HG02840 (cell line): Measurements from ENCODE around the gene CDC42BPA.

ENCODE experiments used
- ATAC-seq: cut with Tn5 transposase; IDR thresholded peaks from one replicate; pipeline ENCODE4 v1.9.1; 2021; ENCODE audit warnings: mild to moderate bottlenecking, moderate library complexity, moderate number of reproducible peaks; ENCODE audit not compliant: unreplicated experiment, low FRiP score

Gene CDC42BPA

DNA sequence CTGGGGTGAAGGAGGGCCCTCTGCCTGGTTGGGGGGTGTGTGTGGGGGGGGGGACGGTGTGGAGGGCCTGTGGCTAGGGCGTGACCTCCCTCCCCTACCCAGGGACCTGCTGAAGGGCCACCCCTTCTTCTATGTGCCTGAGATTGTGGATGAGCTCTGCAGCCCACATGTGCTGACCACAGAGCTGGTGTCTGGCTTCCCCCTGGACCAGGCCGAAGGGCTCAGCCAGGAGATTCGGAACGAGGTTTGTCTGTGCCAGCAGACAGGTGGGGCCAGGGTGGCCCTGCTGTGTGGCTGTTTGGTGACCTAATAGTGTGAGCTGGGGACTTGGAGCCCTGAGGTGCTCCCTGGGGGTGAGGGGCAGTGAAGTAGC, 334.3 kb downstream of the CDC42BPA start:
- no peak for ATAC-seq

- ATAC-seq: no peak
Measured at GRCh38 chr1:226983247-226983991, 334.9 kb downstream of the CDC42BPA start.

DNA sequence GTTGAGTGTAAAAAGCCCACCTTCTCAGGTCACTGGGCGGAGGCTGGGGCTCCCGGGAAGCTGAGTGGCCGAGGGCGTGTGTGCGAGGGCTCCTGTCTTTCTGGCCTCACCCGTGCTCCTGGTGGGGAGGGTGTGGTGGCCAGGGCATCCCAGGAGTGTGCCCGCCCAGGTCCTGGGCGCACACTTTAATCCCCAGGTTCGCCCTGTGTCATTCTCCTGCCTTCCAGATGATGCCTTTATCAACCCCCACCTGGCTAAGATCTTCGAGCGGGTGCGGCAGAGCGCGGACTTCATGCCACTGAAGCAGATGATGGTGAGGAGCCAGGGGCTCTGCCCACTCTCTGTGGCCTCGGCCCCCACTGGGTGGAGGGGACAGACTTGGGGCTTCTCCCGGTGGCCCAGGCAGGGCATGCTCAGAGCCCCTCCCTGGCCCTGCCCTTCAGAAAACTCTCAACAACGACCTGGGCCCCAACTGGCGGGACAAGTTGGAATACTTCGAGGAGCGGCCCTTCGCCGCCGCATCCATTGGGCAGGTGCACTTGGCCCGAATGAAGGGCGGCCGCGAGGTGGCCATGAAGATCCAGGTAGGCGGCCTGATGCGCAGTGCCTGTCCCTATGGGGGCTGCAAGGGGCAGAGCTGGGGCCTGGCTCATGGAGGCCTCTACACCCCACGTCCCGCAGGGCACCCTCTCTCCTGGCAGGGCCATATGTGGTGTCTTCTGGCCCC, 335.7 kb downstream of the CDC42BPA start:
- ATAC-seq: no peak

DNA sequence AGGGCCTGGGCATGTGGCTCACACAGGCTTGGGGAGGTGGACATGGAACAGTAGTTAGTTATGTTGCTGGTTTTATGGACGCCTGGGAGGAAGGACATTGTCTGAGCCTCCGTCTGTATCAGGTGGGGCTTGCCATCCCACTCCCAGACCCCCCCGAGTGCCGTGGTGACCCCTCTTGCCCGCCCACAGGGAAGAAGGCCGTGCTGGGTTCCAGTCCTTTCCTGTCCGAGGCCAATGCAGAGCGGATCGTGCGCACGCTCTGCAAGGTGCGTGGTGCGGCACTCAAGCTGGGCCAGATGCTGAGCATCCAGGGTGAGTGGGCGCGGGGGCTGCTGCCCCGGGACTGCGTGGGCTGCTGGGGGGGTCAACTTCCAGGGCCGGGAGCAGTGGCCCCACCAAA, 336.5 kb downstream of the CDC42BPA start:
- no peak for ATAC-seq

DNA sequence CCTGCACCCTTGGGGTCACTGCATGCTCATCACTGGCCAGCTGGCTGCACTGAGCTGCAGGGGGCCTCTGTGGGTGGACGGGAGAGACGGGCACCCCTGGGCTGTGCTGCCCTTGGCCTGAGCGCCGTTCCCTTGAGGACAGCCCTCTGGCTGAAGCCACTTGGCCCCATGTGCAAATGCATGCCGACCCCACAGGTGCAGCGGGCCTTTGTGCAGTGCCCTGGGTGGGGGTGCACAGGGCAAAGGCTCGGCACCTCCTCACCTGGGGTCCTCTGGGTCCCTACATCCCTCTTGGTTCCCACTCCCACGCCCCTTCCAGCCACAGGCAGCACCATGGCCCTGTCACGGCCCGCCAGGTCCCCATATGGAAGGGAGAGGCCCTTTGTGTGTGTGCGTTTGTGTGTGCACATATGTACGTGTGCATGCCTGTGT, 336.9 kb downstream of the CDC42BPA start:
- no peak for ATAC-seq

GRCh38 chr1:226980565-226981385, 337.5 kb downstream of the CDC42BPA start:
- no peak for ATAC-seq

DNA sequence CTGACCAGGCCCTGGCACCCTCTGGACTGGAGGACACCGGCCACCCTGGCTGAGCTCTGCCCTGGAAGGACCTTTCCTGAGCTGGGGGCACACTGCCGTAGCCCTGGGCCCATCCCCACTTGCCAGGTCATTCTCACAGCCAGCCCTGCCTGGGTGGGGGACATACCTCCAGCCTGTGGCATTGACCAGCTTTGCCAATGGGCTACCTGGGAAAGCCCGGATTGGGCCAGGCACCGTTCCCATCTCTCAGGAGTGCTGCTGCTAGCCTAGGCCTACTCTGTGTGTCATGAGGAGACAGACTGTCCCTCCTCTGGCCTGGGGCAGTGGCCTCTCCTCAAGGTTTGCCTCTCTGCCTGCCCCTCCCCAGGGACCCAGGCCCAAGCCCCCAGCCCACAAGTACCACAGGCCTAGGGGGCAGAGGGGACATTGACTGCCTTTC, 338.2 kb downstream of the CDC42BPA start:
- ATAC-seq: no peak

- no peak for ATAC-seq
Measured at GRCh38 chr1:226979517-226980121, 338.7 kb downstream of the CDC42BPA start.

GRCh38 chr1:226979115-226979516, 339.2 kb downstream of the CDC42BPA start:
- no peak for ATAC-seq

DNA sequence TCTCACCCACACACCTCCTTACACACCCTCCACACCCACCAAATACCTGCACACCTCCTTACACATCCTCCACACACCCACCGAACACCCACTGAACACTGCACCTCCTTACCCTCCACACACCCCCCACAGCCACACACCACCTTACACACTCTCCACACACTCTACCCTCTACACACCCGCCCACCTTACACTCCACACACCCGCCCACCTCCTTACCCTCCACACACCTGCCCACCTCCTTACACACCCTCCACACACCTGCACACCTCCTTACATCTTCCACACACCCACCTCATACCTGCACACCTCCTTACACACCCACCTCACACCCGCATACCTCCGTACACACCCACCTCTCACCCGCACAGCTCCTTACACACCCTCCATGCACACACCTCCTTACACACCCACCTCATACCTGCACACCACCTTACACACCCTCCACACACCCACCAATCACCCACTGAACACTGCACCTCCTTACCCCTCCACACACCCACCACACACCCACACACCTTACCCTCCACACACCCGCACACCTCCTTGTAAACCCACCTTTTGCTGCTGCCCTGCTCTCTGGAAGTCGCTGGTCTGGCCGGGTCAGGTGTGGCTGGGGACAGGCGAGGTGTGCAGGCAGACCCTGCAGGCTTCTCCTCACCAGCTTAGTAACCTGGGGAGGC, 339.7 kb downstream of the CDC42BPA start:
- ATAC-seq: no peak

DNA sequence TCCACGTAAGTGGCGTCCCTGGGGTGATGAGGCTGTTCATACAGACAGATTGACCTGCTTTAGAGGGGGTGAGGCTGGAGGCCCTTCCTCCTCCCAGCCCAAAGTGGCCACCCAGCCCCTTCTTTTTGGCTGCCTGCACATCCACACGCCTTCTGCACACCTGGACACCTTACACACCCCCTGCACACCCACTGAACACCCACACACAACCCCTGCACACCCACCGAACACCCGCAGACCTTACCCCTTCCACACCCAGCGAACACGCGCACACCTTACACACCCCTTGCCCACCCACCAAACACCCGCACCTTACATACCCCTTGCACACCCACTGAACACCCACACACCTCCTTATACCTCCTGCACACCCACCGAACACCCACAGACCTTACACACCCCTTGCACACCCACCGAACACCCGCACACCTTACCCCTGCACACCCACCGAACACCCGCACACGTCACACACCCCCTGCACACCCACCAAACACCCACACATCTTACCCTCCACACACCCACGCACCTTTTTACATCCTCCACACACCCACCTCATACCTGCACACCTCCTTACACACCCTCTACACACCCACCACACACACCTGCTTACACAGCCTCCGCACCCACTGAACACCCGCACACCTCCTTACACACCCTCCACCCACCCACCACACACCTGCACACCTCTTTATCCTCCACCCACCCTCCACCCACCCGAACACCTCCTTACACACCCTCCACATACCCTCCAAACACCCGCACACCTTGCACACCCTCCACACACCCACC, 340.5 kb downstream of the CDC42BPA start:
- no peak for ATAC-seq

GRCh38 chr1:226976978-226977642, 341.2 kb downstream of the CDC42BPA start:
- ATAC-seq: no peak

DNA sequence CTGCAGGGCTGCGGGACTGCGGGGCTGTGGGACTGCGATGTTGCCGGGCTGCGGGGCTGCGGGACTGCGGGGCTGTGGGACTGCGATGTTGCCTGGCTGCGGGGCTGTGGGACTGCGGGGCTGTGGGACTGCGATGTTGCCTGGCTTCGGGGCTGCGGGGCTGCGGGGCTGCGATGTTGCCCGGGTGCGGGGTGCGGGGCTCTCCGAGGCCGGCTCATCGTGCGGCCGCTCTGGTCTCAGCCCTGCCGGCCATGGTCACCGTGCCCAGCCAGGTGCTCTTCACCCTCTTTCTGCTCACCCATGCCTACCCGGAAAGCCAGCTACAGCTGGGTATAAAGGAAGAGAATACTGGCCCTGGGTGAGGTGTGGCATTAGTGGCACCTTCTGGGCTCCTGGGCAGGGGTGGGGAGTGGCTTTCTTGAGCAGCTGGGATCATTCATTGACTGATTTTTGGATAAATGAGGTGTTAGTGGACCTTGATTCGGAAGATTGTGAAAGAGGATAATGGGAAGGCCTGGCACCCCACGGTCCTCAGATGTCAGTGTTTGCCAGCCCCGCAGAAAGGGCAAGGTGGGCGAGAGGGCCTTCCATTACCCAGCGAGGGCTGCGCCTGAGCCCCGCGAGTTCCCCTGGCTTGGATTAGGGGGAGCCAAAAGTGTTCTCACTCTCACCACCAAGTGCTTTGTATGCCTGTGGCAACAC, 341.9 kb downstream of the CDC42BPA start:
- ATAC-seq: no peak

DNA sequence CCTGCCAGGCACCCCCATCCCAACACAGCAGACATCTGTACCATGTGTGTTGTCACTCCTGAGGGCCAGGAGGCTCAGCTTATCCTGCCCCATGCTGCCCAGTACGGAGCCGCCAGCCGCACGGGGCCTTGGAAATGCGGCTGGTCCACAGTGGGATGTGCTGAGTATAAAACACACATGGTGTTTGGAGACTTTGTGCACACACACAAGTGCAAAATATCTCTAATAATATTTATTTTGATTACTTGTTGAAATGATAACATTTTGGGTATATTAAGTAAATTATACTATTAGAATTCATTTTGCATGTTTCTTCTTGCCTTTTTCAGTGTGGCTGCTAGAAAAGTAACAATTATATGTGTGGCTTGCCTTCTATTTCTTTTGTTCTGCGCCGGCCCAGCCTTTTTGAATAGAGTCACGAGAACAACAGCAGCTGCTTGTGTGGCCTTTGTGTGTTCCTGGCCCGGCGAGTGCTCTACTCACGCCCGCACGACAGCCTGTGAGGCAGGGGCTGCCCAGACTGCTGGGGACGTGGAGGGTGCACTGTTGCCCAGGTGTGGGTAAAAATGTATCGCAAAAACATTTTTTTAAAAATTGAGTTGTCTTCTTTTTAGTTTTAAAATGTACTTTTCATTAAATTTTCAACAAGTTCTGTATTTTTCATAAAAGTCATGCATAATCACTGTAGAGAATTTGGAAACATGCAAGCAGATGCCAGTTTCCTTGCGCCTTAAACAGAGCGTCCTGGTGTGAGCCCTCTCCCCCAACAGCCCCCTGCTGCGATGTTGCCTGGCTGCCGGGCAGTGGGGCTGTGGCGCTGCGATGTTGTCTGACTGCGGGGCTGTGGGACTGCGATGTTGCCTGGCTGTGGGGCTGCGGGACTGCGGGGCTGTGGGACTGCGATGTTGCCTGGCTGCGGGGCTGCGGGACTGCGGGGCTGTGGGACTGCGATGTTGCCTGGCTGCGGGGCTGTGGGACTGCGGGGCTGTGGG, 342.7 kb downstream of the CDC42BPA start:
- no peak for ATAC-seq

DNA sequence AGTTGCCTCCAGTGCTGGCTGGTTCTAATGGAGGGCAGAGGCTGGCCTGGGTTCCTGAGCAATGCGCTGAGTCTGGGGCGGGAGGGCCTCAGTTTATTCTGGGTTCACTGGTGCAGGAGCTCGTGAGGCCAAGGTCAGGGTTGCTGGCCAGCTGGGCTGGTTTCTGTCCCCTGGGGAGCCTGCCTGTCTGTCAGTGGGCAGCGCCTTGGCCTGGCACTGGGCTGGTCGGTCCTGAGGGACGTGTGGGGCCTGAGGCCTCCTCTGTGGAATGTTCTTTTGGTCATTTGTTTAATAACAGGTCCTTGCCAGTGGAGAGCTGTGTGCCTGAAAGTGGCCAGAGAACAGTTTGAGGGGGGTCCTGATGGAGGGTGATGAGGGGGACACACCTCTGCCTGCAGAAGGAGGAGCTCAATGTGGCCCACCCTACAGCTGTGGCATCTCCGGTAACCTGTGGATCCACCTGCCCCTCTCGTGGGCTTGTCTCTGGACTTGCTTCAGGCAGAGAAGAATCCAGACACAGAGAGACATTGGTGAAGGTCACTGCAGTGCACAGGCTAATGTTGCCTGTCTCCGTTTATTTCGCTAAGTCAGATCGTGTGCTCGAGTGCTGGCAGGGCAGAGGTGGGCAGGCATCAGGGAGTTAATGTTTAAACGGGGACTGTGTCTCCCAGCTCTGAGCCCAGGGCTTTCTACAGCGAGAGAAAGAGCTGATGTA, 343.6 kb downstream of the CDC42BPA start:
- ATAC-seq: no peak

DNA sequence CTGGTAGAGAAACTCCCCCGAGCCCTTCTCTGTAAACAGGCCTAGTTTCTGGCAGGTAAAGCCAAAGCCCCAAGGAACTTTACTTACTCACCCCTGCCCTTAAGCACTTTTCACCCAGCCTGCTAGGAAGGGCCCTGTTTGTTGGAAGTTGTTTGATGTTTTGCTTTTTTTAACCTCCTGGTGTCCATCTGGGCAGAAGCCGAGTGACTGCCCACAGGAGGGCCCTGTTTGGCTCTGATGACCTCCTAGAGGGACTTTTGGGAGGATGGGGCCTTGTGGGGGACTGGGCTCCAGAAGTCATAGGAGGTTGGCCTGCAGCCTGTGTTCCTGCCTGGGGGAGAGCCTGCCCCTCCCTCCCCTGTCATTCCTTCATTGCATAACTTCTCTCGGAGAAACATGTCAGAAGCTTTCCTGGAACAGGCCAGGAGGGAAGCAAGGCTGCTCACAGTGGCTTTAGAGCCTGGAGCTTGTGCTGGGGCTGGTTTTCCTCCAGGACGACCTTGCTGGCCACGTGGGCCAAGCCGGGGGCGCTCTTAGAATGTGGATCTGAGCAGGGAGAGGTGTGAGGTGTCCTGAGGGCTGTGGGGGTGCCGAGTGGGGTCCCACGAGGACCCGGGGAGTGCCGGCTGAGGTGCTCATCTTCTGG, 344.3 kb downstream of the CDC42BPA start:
- no peak for ATAC-seq
